Effector CD8-positive, alpha-beta T cell (primary cell): ENCODE data around the gene CFHR5.
"Not testable (repeated sequence)": the region's sequence is repeated elsewhere in the genome, so short reads cannot be mapped to it uniquely, and the experiment has no call there.

Experiments
- DNase-seq: peaks from one replicate; lab custom pipeline; 2025; lab: John Stamatoyannopoulos, UW

Gene CFHR5

GRCh38 chr1:197017558-197018146 is 40.3 kb downstream of the CFHR5 start:
- DNase-seq, result no peak

- no peak for DNase-seq
Observed at GRCh38 chr1:197021716-197022115, 44.4 kb downstream of the CFHR5 start.

- DNase-seq, result no peak
Observed at GRCh38 chr1:197024460-197024859, 47.1 kb downstream of the CFHR5 start.

- DNase-seq, result no peak
Observed at GRCh38 chr1:197027359-197027758, 50.0 kb downstream of the CFHR5 start.

- no peak for DNase-seq
Observed at GRCh38 chr1:197029749-197030148, 52.4 kb downstream of the CFHR5 start.

- DNase-seq, result not testable (repeated sequence)
Observed at GRCh38 chr1:197034631-197035339, 57.4 kb downstream of the CFHR5 start.

GRCh38 chr1:197036861-197037260 is 59.5 kb downstream of the CFHR5 start:
- DNase-seq, result no peak

- DNase-seq, result no peak
Observed at GRCh38 chr1:197041486-197042353, 64.4 kb downstream of the CFHR5 start.

GRCh38 chr1:197042676-197043341 is 65.5 kb downstream of the CFHR5 start:
- no peak for DNase-seq

- no peak for DNase-seq
Observed at GRCh38 chr1:197049100-197049499, 71.7 kb downstream of the CFHR5 start.
